GM23338 (cell line): ENCODE measurements around the gene TCL1A. TPM values are rescaled to one million over a fixed set of nuclear protein-coding genes. Genes with fewer than 3 reads are reported as not detected.

Experiments
- ATAC-seq: fragments of 200-7000 bp; cut with Tn5 transposase; 3 replicates; pipeline ENCODE4 v1.9.1; 2020
- DNase-seq: peaks from one replicate; pipeline ENCODE4 v3.0.0-alpha.2; 2015; ENCODE audit warnings: low spot score
- H2AFZ ChIP-seq: fragments of 200-600 bp; sonication (generic); 2 replicates; pipeline ENCODE4 v1.8.0; 2016; ENCODE audit warnings: antibody characterized with exemption, mild to moderate bottlenecking, moderate library complexity
- H3F3A ChIP-seq: fragments of 200-600 bp; sonication (generic); replicated peaks from 2 replicates; pipeline ENCODE4 v1.8.0; 2017; ENCODE audit warnings: antibody characterized with exemption, mixed run types, low read depth
- H3K27ac ChIP-seq: fragments of 200-600 bp; sonication (generic); 2 replicates; pipeline ENCODE4 v1.6.1; 2016; ENCODE audit warnings: low read depth
- H3K27me3 ChIP-seq: fragments of 200-600 bp; sonication (generic); 2 replicates; pipeline ENCODE4 v1.8.0; 2016; ENCODE audit warnings: mild to moderate bottlenecking, mixed run types, moderate library complexity; ENCODE audit not compliant: insufficient read depth
- H3K36me3 ChIP-seq: fragments of 200-600 bp; sonication (generic); 2 replicates; pipeline ENCODE4 v1.8.0; 2016; ENCODE audit warnings: mild to moderate bottlenecking; ENCODE audit not compliant: insufficient read depth
- H3K4me1 ChIP-seq: fragments of 200-600 bp; sonication (generic); 2 replicates; pipeline ENCODE4 v1.8.0; 2016; ENCODE audit warnings: mild to moderate bottlenecking, moderate library complexity; ENCODE audit not compliant: insufficient read depth
- H3K4me2 ChIP-seq: fragments of 200-600 bp; sonication (generic); 2 replicates; pipeline ENCODE4 v1.7.1; 2017; ENCODE audit warnings: mixed run types
- H3K4me3 ChIP-seq: fragments of 200-600 bp; sonication (generic); 2 replicates; pipeline ENCODE4 v1.6.1; 2016; ENCODE audit warnings: mixed run types
- H3K79me2 ChIP-seq: fragments of 200-600 bp; sonication (generic); replicated peaks from 2 replicates; pipeline ENCODE4 v1.8.0; 2017; ENCODE audit warnings: mild to moderate bottlenecking; ENCODE audit not compliant: insufficient read depth
- H3K9me2 ChIP-seq: fragments of 200-600 bp; sonication (generic); 2 replicates; pipeline ENCODE4 v1.8.0; 2017; ENCODE audit not compliant: insufficient read depth
- H4K20me1 ChIP-seq: fragments of 200-600 bp; sonication (generic); replicated peaks from 2 replicates; pipeline ENCODE4 v1.8.0; 2017; ENCODE audit warnings: mild to moderate bottlenecking; ENCODE audit not compliant: insufficient read depth
- H3K27ac Mint-ChIP-seq: 2 replicates; pipeline ENCODE4 v1.8.0; 2020; ENCODE audit warnings: inconsistent platforms, mild to moderate bottlenecking, moderate library complexity, mixed read lengths
- H3K27me3 Mint-ChIP-seq: 3 replicates; pipeline ENCODE4 v1.8.0; 2022; ENCODE audit warnings: low read depth, mild to moderate bottlenecking, moderate library complexity, mixed read lengths, inconsistent platforms; ENCODE audit not compliant: insufficient read depth, poor library complexity
- H3K36me3 Mint-ChIP-seq: 3 replicates; pipeline ENCODE4 v1.8.0; 2021; ENCODE audit warnings: low read depth, mild to moderate bottlenecking, inconsistent platforms, moderate library complexity, mixed read lengths
- H3K4me1 Mint-ChIP-seq: 3 replicates; pipeline ENCODE4 v1.8.0; 2020; ENCODE audit warnings: mild to moderate bottlenecking, inconsistent platforms, mixed read lengths
- H3K4me3 Mint-ChIP-seq: 3 replicates; pipeline ENCODE4 v1.8.0; 2021; ENCODE audit warnings: moderate library complexity, mild to moderate bottlenecking, inconsistent platforms, mixed read lengths
- H3K9me3 Mint-ChIP-seq: 3 replicates; pipeline ENCODE4 v1.8.0; 2020; ENCODE audit warnings: moderate library complexity, mild to moderate bottlenecking, inconsistent platforms, mixed read lengths
- CTCF ChIP-seq, 2 experiments: fragments of 200-600 bp in 1 of 2; sonication (generic) in 1 of 2; conservative IDR thresholded peaks; 2 replicates each; pipeline versions ENCODE4 v1.5.1 to v1.6.1; 2016 to 2017; ENCODE audit warnings: antibody characterized with exemption in 2 of 2, low read depth in 2 of 2, mild to moderate bottlenecking in 2 of 2, moderate library complexity in 1 of 2
- EZH2 ChIP-seq: fragments of 200-600 bp; sonication (generic); IDR thresholded peaks from one replicate; pipeline ENCODE4 v1.8.0; 2017; ENCODE audit warnings: antibody characterized with exemption, mild to moderate bottlenecking, low read depth; ENCODE audit not compliant: unreplicated experiment
- POLR2AphosphoS5 ChIP-seq: IDR thresholded peaks from 2 replicates; pipeline ENCODE4 v1.6.1; 2016; ENCODE audit warnings: antibody characterized with exemption, low read depth
- ZNF462 ChIP-seq: fragments of 250-450 bp; sonication (Bioruptor Pico); IDR thresholded peaks from 2 replicates; pipeline ENCODE4 v1.5.0; 2020; ENCODE audit warnings: mild to moderate bottlenecking, moderate library complexity
- polyA plus RNA-seq: library from polyadenylated mRNA; unstranded; fragments of >200 nt; fragmentation: Nextera tagmentation; extraction: Ambion mirVana; gene quantifications from 2 replicates; pipeline ENCODE4 v1.2.1, GENCODE V29; 2016
- total RNA-seq: library from RNA; depleted of rRNA; stranded (reverse); fragments of >200 nt; shearing (Covaris generic); gene quantifications from 2 replicates; pipeline ENCODE4 v1.2.3, GENCODE V29; 2014

The TCL1A gene
- total and polyA plus RNA-seq, 2 experiments from 2014 or later, result 3.6 to 5.3 TPM

GRCh38 chr14:95683793-95684192 is 30.1 kb downstream of the TCL1A start:
- H3F3A ChIP-seq, result no peaks in the 10 kb centered on the region
- peaks cover 8% of the 10 kb centered on the region for H3K27me3 Mint-ChIP-seq

GRCh38 chr14:95681153-95681552 is 32.8 kb downstream of the TCL1A start:
- Mint-ChIP-seq H3K4me1 (peaks cover 18% of the 10 kb centered on the region), H3K9me3 (peaks cover 9% of the 10 kb centered on the region), H3K36me3 (no peaks in the 10 kb centered on the region; the same call in 1 of the 3 replicates), H3K27ac (no peak overlapping the region), H3K27me3 (peaks cover 5% of the 10 kb centered on the region), H3K4me3 (no peak overlapping the region)
- no peak overlapping the region for H2AFZ ChIP-seq
- no peaks in the 10 kb centered on the region for H3K79me2 ChIP-seq
- no peak overlapping the region for H3K4me3 ChIP-seq
- ATAC-seq (no peak), DNase-seq (no peak)
- H4K20me1 ChIP-seq, result no peaks in the 10 kb centered on the region
- H3K27me3 ChIP-seq, result no peaks in the 10 kb centered on the region
- no peak overlapping the region for H3K27ac ChIP-seq
- TF ChIP-seq ZNF462 (no peak), EZH2 (no peak)
- H3K9me2 ChIP-seq, result peaks cover 15% of the 10 kb centered on the region; the same call in 1 of the 2 replicates
- H3K36me3 ChIP-seq, result no peaks in the 10 kb centered on the region
- peaks cover 4% of the 10 kb centered on the region for H3K4me1 ChIP-seq
- no peaks in the 10 kb centered on the region for H3F3A ChIP-seq
- no peak overlapping the region for H3K4me2 ChIP-seq

More at GRCh38 chr14:95683793-95684192, 30.1 kb downstream of the TCL1A start:
- Mint-ChIP-seq H3K4me3 (no peak overlapping the region), H3K36me3 (no peaks in the 10 kb centered on the region; the same call in 2 of the 3 replicates), H3K9me3 (no peaks in the 10 kb centered on the region), H3K4me1 (peaks cover 29% of the 10 kb centered on the region), H3K27ac (no peak overlapping the region)
- Histone ChIP-seq H3K27ac (no peak overlapping the region), H2AFZ (no peak overlapping the region), H3K9me2 (peaks cover 9% of the 10 kb centered on the region; the same call in 1 of the 2 replicates), H4K20me1 (no peaks in the 10 kb centered on the region), H3K27me3 (no peaks in the 10 kb centered on the region), H3K36me3 (no peaks in the 10 kb centered on the region), H3K4me1 (peaks cover 16% of the 10 kb centered on the region), H3K79me2 (no peaks in the 10 kb centered on the region), H3K4me3 (no peak overlapping the region), H3K4me2 (no peak overlapping the region)
- TF ChIP-seq CTCF (conservative IDR thresholded peaks at IDR 0.05; ENCODE audit: low read depth in 2 of 2) (peak; percentile 86 to 95), POLR2AphosphoS5 (no peak)
- ATAC-seq (peak; percentile 64), DNase-seq (peak; percentile 75)
